ENCODE data around the gene ZER1. TPM values are rescaled to one million over a fixed set of nuclear protein-coding genes. Genes with fewer than 3 reads are reported as not detected.

The ZER1 gene
- total and polyA plus RNA-seq, 12 donors, result 24.3 to 71.1 (median 58.9) TPM

DNA sequence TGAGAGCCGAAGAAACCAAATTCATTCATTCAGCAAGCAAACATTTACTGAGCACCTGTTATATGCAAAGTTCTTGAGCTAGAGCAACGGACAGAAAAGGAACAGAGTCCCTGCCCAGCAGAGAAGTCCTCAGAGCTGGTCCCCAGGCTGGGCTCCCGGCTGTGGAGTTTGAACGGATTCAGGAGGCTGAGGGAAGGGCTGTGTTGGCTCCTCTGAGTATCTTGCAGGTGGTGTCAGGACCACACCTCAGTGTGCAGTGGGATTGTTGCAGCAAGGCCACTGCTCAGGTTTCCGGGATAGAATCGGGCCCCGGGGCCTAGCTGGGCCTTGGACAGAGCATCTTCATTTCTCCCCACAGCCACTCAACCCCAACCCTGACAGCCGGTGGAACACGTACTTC is 20.4 kb upstream of the ZER1 start:
- no peak overlapping the region for H3K27ac ChIP-seq
- no peak overlapping the region for H3K4me3 ChIP-seq
- TF ChIP-seq, protein P1, sequence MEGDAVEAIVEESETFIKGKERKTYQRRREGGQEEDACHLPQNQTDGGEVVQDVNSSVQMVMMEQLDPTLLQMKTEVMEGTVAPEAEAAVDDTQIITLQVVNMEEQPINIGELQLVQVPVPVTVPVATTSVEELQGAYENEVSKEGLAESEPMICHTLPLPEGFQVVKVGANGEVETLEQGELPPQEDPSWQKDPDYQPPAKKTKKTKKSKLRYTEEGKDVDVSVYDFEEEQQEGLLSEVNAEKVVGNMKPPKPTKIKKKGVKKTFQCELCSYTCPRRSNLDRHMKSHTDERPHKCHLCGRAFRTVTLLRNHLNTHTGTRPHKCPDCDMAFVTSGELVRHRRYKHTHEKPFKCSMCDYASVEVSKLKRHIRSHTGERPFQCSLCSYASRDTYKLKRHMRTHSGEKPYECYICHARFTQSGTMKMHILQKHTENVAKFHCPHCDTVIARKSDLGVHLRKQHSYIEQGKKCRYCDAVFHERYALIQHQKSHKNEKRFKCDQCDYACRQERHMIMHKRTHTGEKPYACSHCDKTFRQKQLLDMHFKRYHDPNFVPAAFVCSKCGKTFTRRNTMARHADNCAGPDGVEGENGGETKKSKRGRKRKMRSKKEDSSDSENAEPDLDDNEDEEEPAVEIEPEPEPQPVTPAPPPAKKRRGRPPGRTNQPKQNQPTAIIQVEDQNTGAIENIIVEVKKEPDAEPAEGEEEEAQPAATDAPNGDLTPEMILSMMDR (IDR thresholded peaks at IDR 0.05), result no peak
- DNase-seq, result no peak
- peaks cover 0 to 86% (median 35%) of the 10 kb centered on the region in 9 donors for H3K36me3 ChIP-seq
- peaks cover 7 to 15% (median 13%) of the 10 kb centered on the region in 9 donors for H3K4me1 ChIP-seq
- 96% methylated on average over 9 of the region's 9 CpGs for WGBS, 2 donors
- no peaks in the 10 kb centered on the region for H3K9me3 ChIP-seq
- no peaks in the 10 kb centered on the region for H3K27me3 ChIP-seq
- no peak for ATAC-seq
- intact Hi-C loops (cut with DNase I), result no loop called here

DNA sequence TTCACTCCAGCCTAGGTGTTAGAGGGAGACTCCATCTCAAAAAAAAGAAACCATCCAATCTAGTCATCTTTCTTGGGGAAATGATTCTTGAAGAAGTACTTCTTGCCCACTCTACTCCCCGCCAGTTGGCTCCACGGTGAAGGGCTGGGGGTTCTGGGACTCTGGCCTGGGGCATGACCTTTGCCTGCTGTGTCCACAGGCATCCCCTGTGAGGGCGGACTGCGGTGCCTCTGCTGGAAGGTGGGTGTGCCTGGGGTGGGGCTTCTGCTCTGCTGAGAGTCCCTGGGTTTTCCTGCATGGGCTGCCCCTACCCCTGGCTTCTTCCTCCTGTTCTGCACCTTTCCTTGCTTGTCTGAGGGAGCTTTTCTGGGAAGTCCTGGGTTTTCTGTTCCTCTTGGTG is 18.8 kb upstream of the ZER1 start:
- no peak for DNase-seq
- 88 to 90% methylated on average over 4 of the region's 4 CpGs for WGBS, 2 donors
- ATAC-seq, result no peak
- Histone ChIP-seq H3K36me3 (peaks cover 0 to 70% (median 34%) of the 10 kb centered on the region in 9 donors), H3K4me1 (peaks cover 8 to 21% (median 15%) of the 10 kb centered on the region in 9 donors), H3K27ac (no peak overlapping the region), H3K27me3 (no peaks in the 10 kb centered on the region), H3K4me3 (no peak overlapping the region), H3K9me3 (no peaks in the 10 kb centered on the region)
- TF ChIP-seq, protein P1 (IDR thresholded peaks at IDR 0.05), result no peak
- intact Hi-C loops (cut with DNase I), result no loop called here

DNA sequence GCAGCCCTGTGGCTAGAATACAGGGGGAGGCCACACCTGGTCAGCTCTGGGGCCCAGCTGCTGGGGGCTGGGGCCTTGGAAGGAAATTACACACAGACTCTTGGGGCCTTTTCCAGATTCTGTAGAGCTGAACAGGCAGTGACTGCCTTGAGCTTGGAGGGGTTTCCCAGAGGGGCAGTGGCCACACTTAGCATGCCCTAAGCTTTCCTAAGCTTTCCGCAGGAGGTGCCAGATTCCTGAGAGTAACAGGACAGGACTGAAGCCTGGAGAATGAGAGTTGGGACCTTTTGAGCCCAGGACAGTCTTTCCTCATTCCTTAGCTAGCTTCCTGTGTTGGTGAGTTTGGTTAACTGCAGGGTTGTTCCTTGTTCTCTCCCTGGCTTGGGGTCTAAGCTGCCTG is 16.7 kb upstream of the ZER1 start:
- H3K4me1 ChIP-seq, result peaks cover 8 to 25% (median 19%) of the 10 kb centered on the region in 9 donors
- WGBS, 2 donors, result 83 to 88% methylated on average over 1 of the region's 1 CpG
- H3K36me3 ChIP-seq, result peaks cover 0 to 50% (median 27%) of the 10 kb centered on the region in 9 donors
- intact Hi-C loops (cut with DNase I), result no loop called here
- H3K27ac ChIP-seq, result peak overlapping the region in 1 of 10 donors; percentile 95
- TF ChIP-seq, protein P1 (IDR thresholded peaks at IDR 0.05), result no peak
- peak overlapping the region in 5 of 10 donors; percentile 93 to 100 (median 95) for H3K4me3 ChIP-seq
- H3K9me3 ChIP-seq, result no peaks in the 10 kb centered on the region
- no peaks in the 10 kb centered on the region for H3K27me3 ChIP-seq
- no peak for DNase-seq
- ATAC-seq, result no peak

DNA sequence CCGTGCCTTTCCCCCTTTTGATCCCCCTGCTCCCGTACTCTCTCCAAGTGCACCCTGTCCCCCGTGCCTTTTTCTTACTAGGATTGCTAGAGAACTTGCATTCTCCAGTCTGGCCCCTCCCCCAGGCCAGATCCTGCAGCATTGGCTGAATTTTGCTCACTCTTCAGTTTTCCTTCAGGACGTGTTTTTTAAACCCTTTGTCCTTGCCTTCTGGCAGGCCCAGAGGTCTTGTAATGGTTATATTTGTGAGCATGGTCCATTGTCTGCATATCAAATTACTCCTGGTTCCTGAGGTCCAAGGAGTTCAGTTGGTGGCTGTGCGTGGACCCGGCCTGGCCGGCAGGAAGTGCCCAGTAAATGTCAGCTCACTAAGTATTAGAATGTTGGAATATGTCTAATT is 15.9 kb upstream of the ZER1 start:
- intact Hi-C loops (cut with DNase I), result loop anchor here in 4 of 10 donors (1.0 to 2.0 kb wide), 4 partner anchors 15 to 31 kb away; partner anchors contain the start of genes ENDOG (in 1 of the 4) and ZER1 (in 1 of the 4)
- ATAC-seq (peak in 4 of 8 donors; percentile 4 to 26 (median 10)), DNase-seq (no peak)
- Histone ChIP-seq H3K4me1 (peaks cover 8 to 30% (median 19%) of the 10 kb centered on the region in 9 donors), H3K27ac (peak overlapping the region; percentile 71 to 95 (median 89)), H3K9me3 (no peaks in the 10 kb centered on the region), H3K36me3 (peaks cover 0 to 42% (median 19%) of the 10 kb centered on the region in 9 donors), H3K27me3 (no peaks in the 10 kb centered on the region), H3K4me3 (peak overlapping the region; percentile 85 to 100 (median 96))
- WGBS, 2 donors, result 2 to 3% methylated on average over 7 of the region's 7 CpGs
- TF ChIP-seq, protein P1 (IDR thresholded peaks at IDR 0.05), result no peak
